GM19099 (cell line): Measurements from ENCODE around the gene TRAF3.

Experiments
- POLR2A ChIP-seq: IDR thresholded peaks from 3 replicates; pipeline ENCODE4 v1.6.1; 2011; ENCODE audit warnings: low read depth; ENCODE audit not compliant: insufficient read length; ENCODE audit errors: extremely low read depth

Gene TRAF3

GRCh38 chr14:102805941-102806340, 28.7 kb downstream of the TRAF3 start:
- no peak for TF ChIP-seq POLR2A

GRCh38 chr14:102806447-102806846, 29.2 kb downstream of the TRAF3 start:
- no peak for TF ChIP-seq POLR2A

GRCh38 chr14:102807013-102807406, 29.8 kb downstream of the TRAF3 start:
- no peak for TF ChIP-seq POLR2A

DNA sequence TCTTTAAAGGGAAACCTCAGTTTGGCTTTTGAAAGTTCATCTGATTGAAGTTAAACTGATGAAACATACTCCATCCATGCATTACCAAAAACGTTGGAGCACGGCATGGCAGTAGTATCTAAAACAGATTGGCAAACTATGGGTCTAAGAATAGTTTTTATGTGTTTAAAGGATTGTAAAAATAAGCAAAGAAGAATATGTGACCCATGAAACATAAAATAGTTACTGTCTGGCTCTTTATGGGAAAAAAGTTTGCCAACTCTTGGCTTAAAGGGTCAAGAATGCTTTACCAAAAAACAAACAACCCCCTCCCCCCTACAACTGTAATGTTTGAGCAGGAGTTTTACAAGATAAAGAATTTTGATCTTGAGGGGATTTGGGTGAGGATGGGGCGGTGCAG, 32.6 kb downstream of the TRAF3 start:
- TF ChIP-seq POLR2A: no peak

- no peak for TF ChIP-seq POLR2A
These were observed 33.3 kb downstream of the TRAF3 start for GRCh38 chr14:102810523-102810922.

DNA sequence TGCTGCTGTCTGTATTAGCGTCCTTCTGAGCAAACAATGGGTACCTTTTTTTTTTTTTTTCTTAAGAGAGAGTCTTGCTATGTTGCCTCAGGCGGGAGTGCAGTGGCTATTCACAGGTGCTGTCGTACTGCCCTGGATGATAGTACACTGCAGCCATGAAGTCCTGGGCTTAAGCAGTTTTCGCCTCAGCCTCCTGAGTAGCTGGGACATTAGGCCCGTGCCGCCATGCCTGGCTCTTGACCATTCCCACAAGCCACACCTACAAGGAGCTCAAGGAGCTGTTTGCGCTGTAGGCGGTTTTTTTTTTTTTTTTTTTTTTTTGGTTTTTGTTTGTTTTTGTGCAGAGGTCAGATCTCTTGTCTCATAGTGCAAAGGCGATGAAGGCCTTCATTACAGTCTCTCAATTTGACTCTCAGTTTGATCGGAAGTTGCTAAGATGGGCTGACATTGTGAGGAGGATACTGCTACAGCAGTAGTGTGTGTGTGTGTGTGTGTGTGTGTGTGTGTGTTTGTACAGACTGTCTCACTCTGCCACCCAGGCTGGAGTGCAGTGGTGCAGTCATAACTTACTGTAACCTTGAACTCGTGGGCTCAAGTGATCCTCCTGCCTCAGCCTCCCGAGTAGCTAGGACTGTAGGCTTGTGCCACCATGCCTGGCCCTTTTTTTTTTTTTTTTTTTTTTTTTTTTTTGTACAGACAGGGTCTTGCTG, 34.2 kb downstream of the TRAF3 start:
- no peak for TF ChIP-seq POLR2A

GRCh38 chr14:102811971-102812370, 34.7 kb downstream of the TRAF3 start:
- no peak for TF ChIP-seq POLR2A

DNA sequence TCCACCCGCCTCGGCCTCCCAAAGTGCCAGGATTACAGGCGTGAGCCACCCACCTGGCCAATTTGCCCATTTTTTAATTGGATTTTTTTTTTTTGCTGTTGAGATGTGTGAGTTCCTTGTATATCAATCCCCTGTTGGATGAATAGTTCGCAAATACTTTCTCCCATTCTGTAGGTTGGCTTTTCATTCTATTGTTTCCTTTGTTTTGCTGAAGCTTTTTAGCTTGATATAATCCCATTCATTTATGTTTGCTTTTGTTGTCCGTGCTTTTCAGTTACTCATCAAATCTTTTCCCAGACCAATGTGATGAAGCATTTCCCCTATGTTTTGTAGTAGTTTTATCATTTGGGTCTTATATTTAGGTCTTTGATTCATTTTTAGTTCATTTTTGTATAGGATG, 36.4 kb downstream of the TRAF3 start:
- no peak for TF ChIP-seq POLR2A

DNA sequence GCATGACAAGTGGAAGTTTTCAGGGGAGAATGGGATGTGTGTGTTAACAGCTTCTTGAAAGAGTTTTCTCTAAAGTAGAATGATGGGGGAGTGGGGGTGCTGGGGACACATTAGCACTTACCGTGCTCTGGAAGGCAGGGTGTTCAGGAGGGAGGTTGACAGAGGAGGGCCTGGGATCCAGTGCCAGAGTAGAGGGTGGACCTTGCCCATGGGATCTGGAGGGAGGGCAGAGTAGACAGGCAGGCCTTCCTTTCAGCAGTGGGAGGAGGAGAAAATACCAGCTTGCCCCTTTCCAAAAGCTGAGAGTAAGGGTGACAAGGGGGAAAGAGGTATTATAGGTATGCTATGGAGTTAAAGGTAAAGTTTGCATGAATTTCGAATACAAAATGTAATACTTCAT, 40.1 kb downstream of the TRAF3 start:
- no peak for TF ChIP-seq POLR2A

- no peak for TF ChIP-seq POLR2A
These were observed 41.0 kb downstream of the TRAF3 start for GRCh38 chr14:102817942-102818940.

DNA sequence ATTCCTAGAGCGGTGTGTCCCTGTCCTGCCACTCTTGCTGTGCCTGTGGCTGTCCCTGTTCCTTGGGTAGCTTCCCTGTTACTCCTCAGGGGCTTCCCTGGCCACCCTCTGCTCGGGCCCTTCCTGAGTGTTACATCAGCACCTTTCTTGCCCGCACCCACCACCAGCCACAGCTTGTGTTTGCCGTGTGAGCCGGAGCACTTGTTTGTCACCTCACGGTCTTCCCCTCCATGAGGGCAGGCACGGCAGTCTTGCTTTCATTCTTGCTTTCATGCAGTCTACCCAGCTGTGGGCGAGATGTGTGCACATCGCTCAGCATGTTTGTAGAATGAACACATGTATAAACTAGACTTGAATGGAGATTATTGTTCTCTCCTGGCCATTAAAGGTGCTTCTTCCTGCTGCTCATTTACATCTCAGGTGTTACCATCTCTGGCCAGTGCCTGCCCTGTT, 42.0 kb downstream of the TRAF3 start:
- TF ChIP-seq POLR2A: peak; percentile 51

GRCh38 chr14:102819747-102820330, 42.6 kb downstream of the TRAF3 start:
- no peak for TF ChIP-seq POLR2A

- TF ChIP-seq POLR2A: no peak
These were observed 44.0 kb downstream of the TRAF3 start for GRCh38 chr14:102821252-102821651.

DNA sequence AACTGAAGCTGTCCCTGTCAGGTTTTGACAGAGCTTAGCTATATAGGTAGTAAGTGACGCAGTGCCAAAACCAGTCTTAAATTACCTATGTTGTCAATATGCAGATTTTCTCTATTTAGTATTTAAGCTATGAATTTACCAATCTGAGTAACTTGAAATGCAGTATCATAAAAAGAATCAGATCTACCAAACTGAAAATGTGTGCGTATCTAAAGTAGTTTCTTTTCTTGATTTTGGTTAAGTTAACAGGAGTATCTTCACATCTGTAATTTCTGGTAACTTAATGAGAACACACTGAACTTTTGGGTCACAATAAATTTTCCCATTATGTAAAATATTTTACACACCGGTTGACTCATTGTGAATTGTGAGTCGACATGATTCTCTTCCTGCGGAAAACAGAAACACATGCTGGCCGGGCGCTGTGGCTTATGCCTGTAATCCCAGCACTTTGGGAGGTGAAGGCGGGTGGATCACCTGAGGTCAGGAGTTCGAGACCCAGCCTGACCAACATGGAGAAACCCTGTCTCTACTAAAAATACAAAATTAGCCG, 45.1 kb downstream of the TRAF3 start:
- TF ChIP-seq POLR2A: no peak

GRCh38 chr14:102823546-102823945, 46.3 kb downstream of the TRAF3 start:
- no peak for TF ChIP-seq POLR2A
